ENCODE results near the gene EPB41L4A.

EPB41L4A gene

DNA sequence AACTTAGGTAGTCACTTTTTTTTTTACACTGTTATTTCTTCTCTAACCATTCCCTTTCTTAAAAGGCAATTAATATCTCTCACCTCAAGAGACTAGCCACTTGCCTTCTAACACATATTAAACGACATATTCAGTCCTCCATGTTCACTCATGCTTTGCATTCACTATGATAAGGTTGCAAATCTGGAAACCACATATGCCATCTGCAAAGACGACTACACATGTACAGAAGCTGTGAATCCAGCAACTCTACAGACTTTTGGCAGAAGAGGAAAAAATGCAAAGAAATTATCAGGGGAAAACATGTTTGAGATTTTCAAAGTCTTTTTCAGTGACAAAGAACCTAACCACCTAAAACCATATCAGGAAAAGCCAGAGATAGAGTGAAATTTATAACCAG lies 112.1 kb downstream of the EPB41L4A start:
- no peak for DNase-seq

DNA sequence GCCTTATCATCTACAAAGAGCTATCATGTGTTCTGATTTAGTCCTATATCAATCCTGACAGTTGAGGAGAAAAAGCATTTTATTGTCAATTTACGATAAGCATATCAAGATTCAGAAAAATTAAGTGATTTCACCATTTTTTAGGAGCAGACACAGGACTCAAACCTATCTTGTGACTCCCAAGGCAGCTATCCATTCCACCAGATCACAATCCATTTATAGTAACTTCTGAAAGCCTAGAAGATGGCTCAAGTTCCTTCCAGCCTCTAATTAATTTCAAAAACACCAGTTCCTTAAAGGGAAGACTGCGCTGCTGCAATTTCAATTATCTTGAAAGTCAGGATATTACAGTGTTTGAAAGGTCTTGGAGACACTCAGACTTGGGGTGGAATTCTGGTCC lies 114.3 kb downstream of the EPB41L4A start:
- no peak for DNase-seq

DNA sequence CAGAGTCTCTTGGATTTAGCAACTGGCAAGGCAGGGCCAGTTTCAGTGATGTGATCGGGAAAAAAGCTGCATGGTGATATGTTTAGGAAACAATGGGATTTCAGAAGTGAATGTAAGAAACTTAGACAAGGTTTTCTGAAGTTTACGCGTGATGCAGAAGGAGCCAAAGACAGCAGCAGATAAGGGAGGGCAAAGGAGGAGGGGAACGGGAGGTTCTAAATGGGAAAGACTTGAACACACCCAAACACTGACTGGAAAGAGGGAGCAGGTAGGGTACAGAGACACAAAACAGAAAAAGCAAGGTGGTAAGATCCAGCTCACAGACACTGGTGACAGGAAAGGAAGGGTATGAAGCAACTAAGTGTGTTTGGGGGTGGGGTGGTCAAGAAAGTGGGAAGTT lies 115.4 kb downstream of the EPB41L4A start:
- no peak for DNase-seq

DNA sequence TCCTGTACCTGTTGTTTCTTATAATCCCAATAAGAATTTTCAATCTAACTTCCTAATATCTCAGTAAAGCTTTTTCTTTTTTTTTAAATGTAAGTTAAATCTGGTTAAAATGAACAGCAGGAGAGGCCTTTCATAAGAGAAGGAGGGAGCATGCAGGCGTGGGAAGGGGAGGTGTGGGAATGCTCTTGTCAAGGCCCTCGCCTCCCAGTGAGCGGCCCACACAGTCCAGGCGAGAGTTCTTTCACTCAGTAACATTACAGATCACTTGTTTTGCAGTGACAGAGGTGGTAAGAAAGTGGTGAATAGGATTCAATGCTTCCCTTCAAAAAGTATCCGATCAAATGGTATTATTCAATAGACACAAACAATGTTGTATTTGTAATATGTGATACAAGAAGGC lies 125.0 kb downstream of the EPB41L4A start:
- DNase-seq = no peak

DNA sequence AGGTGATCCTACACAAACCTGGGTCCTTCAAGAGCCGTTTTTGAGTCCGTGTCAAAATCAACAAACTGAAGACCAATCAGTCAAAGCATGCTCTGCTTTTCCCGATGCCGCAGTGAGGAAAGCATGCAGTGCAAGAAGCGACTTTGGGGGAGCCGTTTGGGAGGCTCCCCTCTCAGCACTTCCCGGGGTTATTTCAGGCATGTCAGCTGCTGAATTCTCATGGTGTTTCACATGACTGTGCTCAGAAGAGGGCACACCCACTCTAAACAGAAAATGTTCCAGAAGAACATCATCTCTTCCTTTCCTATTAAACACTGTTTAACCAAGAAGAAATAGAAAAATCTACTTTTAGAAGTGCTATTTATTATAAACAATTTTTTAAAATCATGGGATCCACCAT lies 125.5 kb downstream of the EPB41L4A start:
- no peak for DNase-seq

DNA sequence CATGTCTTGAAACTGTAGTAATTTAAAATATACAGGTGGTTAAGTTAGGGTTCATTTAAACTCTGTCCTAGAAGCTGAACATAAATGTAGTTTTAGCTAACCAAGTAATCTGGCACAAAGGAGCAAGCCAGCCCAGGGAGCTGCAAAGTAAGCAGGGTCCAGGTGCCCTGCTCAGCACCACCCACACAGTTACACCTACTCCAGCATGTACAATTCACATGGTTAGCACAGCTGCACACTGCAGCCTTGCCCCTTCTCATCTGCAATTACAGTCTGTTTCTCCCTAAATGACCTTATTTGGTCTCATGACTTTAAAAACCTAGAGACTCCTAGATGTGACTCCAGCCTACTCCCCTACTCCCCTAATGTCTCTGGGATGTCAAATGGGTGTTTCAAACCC lies 128.4 kb downstream of the EPB41L4A start:
- DNase-seq = peak; percentile 7

DNA sequence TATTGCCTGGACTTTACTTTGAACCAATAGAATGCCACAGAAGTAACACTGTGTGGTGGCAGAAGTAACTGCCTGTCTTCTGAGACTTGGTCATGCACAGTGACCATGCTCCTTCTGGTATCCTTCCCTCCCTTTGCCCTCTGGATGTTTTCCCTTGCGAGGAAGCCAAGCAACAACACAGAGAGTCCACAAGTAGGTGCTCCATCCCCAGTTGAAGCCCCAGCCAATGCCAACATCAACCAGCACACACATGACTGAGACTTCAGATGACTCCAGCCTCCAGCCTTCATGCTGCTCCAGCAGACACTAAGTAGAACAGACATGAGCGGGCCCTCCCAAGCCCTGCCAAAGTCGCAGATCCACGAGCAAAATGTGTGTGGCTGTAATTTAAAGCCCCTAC lies 129.6 kb downstream of the EPB41L4A start:
- DNase-seq = no peak

DNA sequence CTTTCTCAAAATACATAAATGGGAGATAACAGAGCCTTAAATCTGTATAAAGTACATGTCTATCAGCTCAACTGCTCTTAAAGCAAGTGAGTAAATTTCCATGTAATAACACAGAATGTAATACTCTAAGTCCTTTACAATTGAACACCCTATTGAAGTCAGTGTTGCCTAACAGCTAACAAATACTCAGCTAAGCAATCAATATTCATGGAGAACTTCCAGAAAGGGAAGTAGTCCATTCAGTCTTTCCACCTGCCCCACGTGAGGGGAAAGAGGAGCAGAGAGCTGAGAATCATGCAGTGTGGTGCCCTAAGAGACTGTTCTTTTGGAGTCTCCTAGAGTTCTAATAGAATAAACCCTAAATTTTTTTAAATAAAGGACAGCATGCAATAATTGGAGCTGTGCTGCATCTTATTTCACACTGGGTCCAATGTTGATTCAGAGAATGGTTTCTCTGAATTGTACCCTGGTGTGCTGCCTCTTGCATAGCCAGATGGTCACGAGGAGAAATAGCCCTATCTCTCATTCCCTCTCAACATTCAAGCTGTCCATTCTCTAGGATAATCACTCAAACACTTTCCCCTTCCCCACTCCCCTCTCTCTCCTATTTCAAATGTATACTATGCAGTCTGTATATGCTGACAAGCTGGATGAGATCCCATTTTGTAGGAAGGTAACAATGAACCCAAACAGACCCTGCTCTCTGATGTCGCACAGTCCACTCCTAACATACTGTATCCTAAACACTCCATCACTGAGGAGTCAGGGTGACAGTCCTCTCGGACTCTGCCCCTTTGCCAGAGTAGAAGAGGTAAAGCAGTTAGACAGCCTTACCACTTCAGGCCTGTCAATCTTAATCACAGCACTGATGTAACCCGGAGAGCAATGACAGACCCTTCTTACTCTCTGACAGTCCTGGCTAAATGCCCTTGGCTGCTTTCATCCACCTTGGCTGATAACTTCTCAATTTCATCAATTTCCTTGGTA lies 134.8 kb downstream of the EPB41L4A start:
- peak; percentile 54 for DNase-seq

DNA sequence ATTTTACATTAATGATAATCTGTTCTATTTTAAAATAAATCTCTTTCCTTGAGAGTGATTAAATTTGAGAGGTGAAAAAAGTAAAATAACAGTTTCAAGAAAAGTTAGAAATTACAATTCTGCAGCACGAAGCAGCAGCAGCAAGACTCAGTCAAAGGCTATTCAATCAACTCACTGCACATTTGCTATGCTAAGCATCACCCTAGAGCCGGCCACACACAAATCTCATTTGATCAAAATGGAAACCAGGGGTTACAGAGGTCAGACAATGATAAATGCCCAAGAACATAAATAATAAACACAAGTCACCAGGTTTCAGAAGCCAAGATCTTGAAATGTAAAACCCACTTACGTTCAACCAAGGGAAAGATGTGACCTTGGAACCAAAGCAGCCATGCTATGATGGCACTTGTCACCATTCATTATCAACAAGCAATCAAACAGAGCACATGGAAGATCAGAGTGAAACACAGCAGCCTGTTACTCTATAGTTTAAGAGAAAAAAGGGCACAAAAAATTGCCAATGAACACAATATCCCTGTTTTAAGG lies 136.0 kb downstream of the EPB41L4A start:
- no peak for DNase-seq

DNA sequence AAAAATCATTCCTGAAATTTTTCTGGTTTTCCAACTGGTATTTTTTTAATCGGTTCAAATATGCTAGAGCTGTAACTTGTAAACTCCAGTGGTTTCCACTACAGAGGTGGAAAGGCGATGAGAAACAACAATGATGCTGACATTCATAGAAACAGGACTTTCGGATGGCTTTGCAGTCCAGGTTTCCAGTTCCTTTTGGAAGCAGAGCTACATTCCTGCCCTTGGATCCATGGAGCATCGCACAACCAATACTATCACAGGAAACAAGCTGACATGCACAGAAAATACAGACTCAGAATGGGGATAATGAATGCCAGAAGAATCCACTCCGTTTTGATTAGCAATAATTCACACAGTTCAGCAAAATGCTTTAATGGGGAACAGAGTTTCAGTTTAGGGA lies 140.0 kb downstream of the EPB41L4A start:
- no peak for DNase-seq

DNA sequence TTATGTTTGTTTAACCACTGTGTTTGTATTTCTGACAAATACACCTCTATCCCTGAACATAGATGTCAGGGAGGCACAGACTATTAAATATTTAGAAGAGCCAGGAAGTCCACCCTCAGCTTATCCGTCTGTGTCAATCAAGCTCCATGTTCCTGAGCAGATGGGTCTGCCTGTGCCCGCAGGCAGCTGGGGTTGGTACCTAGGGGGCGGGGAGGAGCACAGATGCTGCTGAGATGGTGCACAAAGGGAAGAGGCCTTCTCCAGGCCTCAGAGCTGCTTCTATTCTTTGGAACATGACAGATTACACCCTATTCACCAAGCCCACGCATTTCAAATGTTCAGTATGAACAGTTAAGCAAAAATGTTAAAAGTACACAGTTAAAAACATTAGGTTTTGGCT lies 142.1 kb downstream of the EPB41L4A start:
- no peak for DNase-seq

DNA sequence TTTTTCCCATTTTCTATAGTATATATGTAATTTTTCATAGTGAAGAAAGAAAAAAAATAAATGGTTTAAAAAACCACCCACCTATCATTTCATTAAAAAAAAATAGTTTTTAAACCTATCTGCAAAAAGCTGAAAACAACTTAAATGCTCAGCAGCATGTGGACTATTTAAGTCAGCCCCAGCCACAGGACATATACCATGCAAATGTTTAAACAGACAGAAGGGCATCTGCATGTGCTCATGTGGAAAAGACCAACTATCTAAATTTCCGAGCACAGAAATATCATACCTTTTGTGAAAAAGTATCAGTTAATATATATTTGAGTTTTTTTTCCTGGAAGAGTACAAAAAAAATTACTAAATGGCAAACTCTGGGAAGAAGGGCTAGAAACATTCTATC lies 143.4 kb downstream of the EPB41L4A start:
- no peak for DNase-seq

DNA sequence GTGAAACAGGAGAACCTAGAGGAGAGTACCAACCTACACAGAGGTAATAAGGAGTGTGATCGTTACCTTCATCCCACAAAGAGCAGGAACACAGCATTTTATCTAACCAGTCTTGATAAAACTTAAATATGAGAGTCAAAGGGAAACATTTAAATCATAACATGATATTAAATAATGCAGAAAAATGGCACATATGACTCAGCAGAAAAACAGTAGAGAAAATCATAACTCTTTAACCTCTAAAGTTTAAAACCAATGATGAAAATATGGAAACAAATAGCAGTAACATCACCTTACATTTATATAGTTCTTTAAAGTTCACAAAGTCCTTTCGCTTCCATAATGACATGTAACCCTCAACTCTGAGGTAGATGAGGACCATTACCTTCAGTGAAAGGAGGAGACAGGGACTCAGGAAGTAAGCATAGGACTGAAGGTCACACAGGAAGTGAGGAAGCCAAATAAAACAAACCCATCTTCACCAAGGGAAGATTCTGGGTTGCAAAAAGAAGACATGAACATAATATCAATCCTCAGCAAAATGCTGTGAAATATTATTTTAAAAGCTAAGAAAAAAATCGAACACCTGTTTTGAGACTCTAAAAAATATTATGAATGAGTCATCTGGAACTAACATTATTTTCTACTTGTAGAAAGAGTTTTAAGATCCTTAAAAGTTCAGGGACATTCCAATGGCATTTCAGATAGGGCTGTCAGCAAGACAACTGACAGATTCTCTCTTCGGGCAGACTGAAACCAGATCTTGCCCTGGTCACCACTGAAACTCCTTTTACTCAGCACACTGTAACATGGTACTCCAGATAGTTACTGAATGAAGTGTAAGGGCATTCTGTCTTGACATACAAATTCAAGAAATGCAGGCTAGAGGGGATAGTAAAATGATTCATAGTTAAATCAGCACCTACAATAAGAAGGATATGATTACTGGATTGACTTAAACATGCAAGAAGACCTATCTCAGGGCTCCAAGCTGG lies 148.5 kb downstream of the EPB41L4A start:
- no peak for DNase-seq

DNA sequence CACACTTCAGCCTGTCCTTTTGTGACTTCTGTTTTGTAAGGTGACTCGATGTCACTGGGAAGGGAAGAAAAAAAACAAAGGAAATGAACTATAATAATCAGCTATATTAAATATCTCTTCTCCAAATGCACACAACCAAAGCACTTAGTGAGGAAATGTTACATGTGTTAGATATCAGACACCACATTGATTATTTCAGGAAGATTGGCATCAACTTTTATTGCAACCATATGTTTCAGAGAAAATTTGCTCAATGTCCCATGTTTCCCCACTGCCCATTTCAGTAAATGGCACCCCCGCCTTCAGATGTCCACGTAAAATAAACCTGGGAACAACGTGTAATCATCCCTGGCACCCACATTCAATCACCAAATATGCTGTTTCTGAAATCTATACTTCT lies 151.8 kb downstream of the EPB41L4A start:
- DNase-seq = no peak

DNA sequence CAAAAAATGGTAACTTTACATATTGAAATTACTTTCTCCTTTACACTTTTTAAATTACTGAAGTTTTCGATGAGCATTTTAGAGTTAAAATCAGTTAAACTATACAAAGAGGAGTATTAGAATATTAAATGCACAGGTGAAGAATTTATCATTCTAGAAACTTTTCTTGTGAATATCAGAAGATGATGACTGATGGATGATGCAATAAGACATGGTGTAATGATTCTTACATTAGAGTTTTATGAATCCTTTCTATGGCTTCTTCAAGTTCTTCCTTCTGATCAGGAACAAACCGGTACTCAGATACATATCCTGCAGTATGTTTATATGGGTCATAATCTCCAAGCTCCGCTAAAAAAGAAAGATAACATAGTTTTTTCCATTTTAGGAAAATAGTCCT lies 154.4 kb downstream of the EPB41L4A start:
- no peak for DNase-seq

DNA sequence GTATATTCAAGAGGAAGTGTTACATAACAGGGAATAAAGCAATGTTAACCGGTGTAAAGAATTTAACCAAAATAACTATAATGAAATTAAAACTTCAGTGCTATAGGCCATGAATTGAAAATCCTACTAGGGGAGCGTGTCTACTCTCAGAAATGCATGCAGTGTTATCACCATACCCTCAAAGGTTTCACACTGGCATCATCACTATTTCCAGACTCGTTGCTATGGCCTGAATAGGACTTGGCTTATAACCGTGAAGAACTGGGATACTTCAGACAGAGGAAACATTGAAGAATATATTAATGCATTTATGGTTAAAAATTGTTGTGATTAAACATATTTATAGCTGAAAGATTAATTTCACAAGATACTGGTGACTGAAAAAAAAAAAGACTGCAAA lies 154.9 kb downstream of the EPB41L4A start:
- no peak for DNase-seq

DNA sequence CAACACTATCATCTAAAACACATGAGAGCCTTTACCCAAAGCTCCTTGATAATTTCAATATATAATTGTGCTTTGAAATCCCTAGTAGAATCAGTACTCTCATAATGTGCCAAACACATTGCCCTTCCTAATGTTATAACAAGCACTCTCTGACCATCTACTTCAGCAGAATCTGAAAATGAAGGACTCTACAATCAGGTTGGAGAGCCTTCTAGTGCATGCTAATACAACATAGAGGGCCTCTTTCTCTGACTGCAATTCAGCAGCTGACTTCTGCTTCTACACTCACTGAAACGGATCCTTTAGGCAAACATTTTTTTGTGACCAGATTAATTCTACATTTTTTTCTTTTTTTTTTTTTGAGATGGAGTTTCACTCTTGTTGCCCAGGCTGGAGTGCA lies 155.6 kb downstream of the EPB41L4A start:
- DNase-seq = no peak

DNA sequence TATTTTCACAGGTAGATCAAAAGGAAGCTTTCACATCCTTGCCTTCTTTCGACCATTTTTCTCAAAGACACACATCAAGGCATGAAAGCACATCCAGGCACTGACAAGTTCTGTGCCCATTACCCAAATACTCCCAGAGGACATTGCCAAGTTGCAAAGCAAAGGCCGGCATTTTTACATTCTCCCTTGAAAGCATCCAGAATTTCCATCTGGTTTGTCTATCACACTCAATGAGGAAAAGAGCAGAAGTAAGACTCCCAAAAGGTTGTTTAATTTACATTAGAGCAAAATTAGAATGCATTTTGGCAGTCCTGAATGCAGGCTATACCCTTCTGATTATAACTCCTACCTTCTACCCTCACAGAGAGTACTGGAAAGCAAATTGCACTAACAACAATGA lies 160.5 kb downstream of the EPB41L4A start:
- DNase-seq = no peak

DNA sequence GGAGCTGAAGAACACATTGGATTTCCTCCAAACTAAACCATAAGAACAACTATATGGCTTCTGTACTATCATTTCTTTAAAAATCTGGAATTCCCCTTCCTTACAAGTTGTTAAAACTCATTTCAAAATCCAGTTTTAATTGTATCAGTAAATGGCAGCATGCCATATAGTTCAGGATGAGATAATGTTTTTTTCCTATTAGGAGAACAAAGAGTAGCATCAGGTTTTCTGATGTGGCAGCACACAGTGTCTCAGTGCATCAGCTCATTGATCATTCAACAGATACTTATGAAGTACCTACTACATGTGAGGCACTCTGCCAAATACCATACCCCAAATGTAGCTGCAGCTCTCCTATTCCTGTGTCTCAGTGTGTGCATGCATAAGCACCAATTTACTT lies 161.1 kb downstream of the EPB41L4A start:
- no peak for DNase-seq

DNA sequence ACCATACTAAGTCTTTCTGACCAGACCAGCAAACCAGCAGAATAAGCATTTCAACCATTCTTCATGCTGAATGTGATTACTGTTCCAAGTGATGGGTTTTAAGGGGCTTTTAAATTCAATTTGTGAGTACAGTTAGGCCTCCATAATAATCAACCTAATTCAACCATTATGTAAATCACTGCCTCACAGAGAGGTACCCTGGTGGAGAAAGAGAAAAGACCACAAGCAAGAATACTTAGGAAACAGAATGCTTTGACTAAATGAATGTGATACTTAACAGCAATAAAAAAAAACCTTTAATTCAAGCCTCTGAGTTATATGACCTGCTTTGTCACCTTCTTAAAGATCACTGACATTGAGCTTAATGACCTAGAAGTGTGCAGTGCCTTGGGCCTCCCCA lies 162.1 kb downstream of the EPB41L4A start:
- no peak for DNase-seq

DNA sequence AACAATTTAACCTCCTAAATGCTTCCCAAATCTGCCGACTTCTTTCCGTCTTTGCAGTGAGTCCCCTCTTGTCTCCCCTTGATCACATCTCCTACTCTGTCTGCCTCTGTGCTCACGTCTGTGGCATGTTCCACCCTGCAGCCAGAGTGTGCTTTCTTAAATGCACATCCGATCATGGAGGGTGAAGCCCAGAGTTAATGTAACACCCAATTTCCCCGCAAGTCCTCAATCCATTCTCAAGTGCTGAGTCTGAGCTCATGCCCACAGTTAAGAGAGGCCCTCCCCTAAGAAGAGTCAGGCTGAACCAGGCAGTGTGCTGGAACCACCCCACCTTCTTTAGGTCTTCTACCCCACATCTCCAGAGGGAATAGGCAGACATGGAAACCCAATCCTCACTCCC lies 164.8 kb downstream of the EPB41L4A start:
- no peak for DNase-seq

DNA sequence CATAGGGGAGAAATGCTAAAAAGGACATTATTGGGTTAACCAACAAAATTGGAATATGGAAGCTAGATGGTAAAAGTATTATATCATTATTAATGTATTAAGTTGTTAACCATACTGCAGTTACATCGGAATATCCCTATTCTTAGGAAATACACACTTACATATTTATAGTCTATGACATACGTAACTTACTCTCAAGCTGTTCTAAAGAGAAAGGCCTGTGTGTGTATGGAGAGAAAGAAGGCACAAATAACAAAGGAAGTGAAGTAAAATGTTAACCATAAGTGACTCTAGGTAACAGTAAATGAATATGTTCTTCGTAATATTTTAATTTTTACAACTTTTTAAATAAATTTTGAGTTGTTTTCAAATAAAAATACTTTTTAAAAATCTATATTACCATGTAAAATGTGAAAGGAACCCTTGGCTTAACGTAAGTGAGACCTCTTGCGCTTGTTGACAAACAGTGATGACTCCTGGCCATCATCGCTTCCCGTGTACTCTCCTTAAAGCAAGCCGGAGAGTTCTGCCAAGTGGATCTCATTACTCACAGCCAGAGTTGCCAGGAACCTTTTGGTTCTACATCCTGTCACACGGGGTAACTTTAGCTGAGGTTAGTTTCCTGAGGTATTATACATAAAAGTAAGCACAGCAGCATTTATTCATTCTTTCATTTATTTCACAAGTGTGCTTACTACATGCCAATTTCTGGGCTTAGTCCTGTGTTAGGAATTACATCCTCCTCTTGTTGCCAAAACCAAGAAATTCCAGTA lies 165.4 kb downstream of the EPB41L4A start:
- no peak for DNase-seq

DNA sequence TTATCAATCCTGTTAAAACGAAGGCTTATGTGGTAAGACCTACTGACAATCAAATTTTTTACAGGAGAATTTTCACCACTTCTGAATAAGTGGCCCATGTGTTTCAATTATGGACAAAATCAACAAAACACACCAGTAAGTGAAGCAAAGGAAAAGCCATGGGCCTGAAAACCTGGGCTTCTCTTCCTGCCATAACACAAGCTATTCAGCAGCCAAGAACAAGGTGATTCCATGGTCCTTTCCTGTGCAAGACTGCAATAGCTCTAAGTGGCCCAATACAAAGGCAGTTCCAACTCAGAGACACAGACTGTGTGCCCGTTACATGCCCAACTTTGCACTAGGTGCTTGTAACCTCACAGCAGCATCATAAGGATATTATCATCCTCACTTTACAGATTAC lies 168.5 kb downstream of the EPB41L4A start:
- DNase-seq = no peak

Measured in NCI-H1092 (cell line).